Central memory CD4-positive, alpha-beta T cell (primary cell): ENCODE measurements around the gene PTPDC1.

Experiments used
- DNase-seq: peaks from one replicate; pipeline ENCODE4 v3.0.0; 2022
- total RNA-seq, 3 experiments: gene quantifications; one replicate each; lab custom pipeline; 2026; lab: John Stamatoyannopoulos, UW

The PTPDC1 gene, protein sequence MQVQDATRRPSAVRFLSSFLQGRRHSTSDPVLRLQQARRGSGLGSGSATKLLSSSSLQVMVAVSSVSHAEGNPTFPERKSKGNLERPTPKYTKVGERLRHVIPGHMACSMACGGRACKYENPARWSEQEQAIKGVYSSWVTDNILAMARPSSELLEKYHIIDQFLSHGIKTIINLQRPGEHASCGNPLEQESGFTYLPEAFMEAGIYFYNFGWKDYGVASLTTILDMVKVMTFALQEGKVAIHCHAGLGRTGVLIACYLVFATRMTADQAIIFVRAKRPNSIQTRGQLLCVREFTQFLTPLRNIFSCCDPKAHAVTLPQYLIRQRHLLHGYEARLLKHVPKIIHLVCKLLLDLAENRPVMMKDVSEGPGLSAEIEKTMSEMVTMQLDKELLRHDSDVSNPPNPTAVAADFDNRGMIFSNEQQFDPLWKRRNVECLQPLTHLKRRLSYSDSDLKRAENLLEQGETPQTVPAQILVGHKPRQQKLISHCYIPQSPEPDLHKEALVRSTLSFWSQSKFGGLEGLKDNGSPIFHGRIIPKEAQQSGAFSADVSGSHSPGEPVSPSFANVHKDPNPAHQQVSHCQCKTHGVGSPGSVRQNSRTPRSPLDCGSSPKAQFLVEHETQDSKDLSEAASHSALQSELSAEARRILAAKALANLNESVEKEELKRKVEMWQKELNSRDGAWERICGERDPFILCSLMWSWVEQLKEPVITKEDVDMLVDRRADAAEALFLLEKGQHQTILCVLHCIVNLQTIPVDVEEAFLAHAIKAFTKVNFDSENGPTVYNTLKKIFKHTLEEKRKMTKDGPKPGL
- 12.2 to 17.9 (median 15.9) reads per million in 3 experiments for total RNA-seq

DNA sequence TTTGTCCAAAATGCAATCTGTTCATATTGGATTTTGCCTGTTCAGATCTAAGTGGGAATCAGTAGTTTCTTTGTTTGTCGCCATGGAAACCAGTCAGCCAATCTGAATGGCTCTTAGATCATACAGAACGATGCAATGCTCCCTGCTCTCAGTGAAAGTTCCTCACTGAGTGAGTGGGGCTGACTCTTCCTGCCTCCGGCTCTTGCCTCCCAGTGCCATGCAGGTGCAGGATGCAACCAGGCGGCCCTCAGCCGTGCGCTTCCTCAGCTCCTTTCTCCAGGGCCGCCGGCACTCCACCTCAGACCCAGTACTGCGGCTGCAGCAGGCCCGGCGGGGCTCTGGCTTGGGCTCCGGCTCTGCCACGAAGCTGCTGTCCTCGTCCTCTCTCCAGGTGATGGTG is at the start of gene PTPDC1:
TSS of gene PTPDC1 (plus strand) at position 151 of the 400 bp plus-strand sequence. CDS start at position 218, 67 bp downstream.
- no peak for DNase-seq

DNA sequence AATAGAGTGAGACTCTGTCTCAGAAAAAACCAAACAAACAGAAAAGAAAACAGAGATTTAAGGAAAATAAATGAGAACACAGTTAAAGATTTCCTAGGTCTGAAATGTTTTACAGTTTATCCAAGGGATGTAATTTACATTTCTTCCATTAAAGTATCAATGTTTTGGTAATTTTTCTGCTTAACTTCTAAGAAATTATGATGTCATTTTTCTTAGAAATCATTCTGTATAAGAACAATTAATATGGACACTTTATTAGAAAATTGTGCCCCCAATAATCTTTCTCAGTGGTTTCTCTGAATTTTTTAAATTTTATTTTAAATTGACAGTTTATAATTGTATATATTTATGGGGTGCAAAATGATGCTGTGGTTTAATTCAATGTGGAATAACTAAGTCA is 49.8 kb upstream of the PTPDC1 start:
- DNase-seq, result no peak

DNA sequence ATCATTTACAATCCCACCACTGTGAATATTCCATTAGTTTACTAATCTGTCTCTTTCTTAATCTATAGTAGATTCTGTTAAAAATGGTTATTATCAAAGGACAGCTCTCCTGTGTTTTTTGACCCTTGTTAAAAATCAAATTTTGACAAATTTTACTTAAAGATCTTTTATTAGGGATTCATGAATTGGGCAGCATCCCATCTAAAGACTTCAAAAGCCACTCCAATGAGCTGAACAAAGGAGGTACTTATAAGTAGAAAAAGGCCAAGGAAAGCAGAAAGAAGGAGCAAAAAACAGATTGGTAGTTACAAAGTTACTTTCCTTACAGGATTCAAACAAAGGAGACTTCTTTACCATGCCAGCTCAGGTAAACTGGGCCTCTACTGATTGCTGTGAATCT is 44.5 kb upstream of the PTPDC1 start:
- DNase-seq, result no peak

DNA sequence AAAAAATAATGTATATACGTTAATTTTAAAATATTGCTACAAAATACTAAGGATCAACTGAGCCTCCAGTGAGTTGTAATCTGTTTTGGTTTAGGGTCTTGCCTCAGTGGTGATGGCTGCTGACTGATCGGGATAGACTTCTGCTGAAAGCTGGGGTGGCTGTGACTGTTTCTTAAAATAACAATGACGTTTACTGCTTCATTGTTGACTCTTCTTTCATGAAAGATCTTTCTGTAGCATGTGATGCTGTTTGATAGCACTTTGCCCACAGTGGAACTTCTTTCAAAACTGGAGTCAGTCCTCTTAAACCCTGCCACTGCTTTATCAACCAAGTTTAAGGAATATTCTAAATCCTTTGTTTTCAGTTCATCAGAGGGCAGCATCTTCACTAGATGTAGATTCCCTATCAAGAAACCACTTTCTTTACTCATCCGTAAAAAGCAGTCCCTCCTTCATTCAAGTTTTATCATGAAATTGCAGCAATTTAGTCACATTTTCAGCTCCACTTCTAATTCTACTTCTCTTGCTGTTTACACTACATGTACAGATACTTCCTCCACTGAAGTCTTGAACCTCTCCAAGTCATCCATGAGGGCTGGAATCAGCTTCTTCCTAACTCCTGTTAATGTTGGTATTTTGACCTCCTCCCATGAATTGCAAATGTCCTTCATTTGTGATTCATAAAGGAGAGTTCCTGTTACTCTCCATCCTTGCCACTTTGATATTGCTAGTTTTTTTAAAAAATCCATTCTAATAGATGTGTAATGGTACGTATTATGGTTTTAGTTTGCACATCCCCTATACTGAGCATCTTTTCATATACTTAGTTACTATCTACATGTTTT is 41.5 kb upstream of the PTPDC1 start:
- no peak for DNase-seq

DNA sequence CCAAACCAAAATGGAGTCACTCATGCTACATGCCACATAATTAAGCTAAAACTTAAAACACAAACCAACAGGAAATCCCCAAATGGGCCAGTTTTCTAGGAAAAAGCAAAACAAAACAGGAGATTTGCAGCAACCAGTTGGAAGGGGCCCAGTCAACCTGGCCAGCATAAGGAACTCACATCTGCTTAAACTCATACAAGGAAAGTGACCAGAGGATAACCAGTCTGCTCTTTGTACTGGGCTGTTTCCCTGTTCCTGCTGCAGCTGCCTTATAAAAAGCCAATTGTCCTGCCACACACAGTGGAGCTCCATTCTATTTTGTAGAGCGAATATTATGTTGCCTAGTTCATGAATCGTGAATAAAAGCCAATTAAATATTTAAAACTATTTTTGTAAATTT is 29.5 kb upstream of the PTPDC1 start:
- no peak for DNase-seq

DNA sequence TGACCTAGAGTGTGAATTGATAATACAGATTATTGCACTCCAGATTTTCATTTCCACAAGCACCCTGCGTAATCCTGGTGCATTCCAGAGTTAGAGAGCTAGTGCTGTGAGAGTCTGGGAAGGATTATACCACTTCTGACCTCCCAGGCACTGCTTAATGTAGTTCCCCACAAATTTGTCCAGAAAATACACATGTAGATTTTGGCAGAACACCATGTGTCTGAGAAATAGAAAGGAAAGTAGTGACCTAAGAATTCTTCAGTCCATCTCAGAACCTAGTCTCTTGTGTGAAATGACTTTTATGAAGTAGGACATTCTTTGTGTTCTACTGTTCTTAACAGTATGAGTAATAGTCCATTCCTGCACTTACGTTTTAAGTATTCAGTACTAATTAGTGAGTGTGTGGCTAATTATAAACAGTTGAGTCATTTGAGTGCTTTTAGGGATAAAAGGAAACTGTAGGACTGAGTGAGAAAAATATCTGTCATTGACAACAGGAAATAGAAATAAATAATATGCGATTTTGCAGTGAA is 27.8 kb upstream of the PTPDC1 start:
- DNase-seq, result no peak

DNA sequence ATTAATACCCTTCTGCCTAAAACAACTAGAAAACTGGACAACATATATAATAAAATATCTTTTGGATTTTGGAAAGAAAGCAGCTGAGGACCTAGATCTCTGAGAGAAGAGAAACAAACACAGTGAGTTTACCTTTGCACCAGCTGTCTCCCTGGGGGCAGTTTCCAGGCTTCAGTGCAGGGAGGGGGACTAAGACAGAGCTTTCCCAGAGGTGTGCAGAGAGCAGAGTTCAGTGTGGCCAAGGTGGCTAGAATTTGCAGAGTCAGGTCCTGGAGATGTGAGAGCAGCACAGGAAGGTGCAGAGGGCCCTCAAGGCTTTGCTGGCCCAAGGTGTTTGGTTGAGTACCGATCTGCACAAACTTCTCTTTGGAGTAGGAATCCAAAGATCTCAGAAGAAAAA is 26.3 kb upstream of the PTPDC1 start:
- DNase-seq, result no peak

DNA sequence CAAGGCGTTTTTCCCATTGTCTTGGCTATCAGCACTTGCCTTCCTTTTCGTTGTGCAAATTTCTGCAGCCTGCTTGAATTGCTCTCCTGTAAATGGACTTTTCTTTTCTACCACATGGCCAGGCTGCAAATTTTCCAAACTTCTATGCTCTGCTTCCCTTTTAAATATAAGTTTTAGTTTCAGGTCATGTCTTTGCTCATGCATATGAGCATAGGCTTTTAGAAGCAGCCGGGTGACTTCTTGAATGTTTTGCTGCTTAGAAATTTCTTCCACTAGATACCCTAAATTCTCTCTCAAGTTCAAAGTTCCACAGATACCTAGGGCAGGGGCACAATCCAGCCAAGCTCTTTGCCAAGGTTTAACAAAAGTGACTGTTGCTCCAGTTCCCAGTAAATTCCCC is 22.4 kb upstream of the PTPDC1 start:
- DNase-seq, result no peak

DNA sequence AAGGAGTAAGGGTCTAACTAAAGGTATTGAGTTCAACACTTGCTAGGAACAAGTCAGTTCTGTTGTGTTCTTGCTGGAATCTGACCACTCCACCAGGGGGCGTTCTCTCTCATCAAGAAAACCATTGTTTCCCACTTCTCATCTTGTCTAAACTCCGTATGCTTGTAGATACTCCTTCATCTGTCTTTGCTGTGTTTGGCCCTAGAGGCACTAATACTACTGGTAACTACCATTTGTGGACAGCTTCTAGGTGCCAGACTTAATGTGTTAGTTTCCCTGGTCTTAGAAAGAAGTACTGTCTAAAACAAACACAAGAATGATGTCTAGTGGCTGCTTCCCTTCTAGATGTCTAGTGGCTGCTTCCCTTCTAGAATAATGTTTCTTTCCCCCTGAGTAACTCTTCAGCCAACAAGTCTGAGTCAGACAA is 18.7 kb upstream of the PTPDC1 start:
- DNase-seq, result peak; percentile 58

DNA sequence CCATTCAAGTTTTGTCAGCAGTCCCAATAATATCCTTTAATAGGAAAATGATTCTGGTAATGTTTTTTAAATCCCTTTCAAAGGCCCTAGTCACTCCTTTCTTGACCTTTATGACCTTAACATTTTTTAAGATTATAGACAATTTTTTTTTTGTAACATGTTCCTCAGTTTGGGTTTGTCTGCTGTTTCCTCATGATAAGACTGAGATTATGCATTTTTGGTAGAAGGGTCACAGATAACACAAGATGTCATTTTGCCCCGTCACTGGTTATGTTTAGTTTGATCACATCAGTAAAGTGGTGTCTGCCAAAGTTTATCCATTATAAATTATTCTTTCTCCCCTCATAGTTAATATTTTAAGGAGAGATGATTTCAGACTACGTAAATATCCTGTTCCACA is 16.0 kb upstream of the PTPDC1 start:
- no peak for DNase-seq

DNA sequence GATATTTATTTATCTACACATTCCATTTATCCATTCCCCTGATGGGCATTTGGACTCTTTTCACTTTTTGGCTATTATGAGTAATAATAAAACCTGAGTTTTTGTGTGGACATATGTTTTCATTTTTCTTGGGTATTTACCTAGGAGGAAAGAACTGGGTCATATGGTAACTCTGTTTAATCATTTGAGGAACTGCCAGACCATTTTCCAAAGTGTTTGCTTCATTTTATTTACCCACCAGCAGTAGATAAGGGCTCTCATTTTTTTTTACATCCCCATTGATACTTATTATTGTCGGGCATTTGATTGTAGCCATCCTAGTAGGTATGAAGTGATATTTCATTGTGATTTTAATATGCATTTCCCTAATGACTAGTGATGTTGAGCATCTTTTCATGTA is 7.7 kb upstream of the PTPDC1 start:
- DNase-seq, result no peak

DNA sequence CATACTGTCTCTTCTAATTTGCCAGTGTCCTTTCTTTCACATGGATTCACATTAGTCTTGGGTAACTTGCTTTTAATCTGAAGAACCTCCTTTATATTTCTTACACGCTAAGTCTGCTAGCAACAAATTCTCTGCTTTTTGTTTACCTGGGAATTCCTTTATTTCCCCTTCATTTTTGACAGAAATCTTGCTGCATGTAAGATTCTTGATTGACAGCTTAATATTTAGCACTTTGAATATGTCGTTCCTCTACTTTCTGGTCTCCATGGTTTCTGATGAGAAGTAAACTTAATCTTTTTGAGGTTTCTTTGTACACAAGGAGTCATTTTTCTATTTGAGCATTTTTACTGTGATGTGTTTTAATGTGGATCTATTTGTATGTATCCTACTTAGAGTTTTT is 6.2 kb upstream of the PTPDC1 start:
- no peak for DNase-seq

DNA sequence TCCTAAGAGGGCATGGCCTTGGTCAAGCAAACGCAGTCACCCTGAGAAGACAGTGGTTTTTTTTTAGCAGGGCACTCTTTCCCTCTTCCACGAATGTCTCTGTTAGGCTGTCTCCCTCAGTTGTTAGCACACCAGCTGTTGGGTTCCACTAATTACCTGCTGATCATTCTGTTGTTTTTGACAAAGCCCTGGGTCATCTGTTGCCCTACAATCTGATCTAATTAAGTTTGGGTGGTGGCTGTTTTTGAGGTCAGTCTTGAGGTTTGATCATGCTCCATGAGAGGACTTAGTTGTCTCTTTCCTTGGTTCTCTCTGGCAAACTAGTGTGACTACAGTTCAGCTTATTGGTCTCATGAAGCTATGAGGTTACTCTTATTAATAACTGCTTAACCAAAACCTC is 5.0 kb upstream of the PTPDC1 start:
- DNase-seq, result no peak

DNA sequence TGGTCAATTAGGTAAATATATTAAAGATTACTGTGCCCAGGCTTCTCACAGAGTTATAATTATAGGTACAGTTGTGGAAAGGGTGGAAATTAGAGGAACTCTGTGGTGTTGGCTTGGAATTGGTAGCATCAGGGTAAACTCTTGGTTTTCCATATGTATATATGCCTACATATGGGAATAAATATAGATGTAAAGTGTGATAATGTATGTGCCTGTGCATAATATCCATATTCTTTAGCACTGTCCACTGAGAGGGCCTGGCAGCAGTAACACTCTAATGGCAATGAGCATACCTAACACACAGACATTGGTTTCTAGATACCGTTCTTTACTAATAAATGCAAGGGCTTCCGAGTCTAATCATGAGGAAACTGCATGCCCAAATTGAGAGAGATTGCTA is 4.0 kb upstream of the PTPDC1 start:
- no peak for DNase-seq

DNA sequence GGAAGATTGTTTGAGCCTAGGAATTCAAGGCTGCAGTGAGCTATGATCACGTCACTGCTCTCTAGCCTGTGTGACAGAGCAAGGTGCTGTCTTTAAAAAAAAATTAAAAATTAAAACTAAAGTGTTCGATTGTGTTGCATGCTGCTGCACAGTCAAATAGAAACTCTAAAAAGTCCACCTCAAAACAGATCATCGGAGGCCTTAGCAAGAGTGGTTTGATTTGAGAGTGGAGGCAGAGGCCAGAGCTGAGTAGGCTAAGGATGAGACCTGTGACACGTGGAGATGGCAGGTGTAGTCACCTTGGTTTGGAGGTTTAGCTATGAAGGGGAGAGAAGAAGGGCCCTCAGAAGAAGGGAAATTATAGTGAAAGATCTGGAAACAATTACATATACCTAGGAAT is 2.8 kb upstream of the PTPDC1 start:
- no peak for DNase-seq

DNA sequence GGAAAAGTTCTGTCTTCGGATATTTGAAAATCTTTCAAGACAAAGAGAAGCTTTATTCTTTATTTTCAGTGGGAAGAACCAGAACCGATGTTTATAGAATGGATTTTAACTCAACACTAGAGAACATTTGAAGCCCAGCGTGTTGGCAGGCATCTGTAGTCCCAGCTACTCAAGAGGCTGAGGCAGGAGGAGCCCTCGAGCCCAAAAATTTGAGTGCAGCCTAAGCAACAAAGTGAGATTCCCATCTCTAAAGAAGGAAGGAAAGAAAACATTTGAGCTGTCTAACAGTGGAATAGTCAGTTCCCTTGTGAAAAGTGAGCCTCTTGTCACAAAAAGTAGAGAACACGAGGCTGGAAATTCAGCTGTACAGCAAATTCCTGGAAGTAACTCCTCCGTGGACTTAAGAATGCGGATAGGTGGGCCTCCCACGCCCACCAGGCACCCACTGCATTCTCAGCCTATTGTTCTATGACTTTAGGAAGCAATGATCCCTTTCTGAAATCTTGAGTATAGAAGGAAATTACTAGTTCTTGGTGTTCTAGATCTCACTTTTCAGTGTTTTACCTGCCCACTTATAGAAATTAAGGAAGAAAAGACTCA is 2.3 kb upstream of the PTPDC1 start:
- no peak for DNase-seq

DNA sequence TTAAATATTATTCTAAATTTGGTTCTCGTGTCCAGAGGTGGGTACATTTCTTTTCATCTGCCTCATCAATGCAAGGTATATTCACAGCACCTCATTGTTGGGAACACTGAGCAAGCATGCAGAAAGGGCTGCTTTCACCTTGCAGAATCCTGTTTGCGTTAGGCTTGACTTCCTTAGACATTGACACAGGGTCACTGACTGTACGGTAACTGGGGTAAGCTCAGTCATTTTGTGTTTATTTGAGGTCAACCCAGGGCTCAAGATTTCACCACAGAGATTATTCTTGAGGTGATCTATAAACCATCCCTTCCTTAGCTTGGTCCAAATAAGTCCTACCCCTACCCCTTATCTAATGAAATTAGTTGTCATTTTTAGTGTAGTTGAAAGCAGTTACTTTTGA is 1.7 kb upstream of the PTPDC1 start:
- DNase-seq, result no peak

DNA sequence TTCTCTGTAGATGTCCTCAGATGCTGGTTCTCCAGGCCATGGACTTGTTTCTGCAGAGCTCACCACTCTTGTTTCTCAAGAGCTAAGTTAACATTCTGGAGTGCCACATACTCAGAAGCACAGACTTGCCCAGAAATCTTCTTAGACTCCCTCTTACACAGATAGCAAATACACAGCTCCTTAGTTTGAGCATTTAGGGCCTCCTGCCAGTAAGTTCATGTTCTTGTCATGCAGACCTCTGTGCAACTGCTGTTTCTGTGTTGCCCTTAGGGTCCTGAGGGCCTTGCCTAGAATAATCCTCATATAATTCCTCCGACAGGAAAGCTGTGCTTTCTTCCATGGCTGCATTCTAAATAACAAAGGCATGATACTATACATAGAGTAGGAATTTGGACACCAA is 1.3 kb upstream of the PTPDC1 start:
- no peak for DNase-seq

DNA sequence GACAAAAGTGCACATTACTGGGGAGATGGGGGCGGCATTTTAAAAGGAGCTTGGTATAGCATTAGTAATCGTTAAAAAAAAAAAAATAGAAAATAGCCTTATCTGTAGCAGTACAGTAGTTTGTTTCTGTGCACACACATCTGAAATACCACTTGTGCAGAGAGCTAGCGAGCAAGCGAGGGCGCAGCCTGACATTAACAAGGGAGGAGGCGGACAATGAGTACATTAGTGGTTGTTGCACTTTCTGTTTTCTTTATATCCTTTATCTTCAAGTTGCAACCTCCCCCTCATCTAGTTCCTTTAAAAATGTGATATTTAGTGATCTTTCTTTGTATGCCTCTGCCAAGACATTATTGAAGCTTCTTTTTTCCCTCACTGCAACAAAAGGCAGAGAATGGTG is 880 bp upstream of the PTPDC1 start:
- no peak for DNase-seq

DNA sequence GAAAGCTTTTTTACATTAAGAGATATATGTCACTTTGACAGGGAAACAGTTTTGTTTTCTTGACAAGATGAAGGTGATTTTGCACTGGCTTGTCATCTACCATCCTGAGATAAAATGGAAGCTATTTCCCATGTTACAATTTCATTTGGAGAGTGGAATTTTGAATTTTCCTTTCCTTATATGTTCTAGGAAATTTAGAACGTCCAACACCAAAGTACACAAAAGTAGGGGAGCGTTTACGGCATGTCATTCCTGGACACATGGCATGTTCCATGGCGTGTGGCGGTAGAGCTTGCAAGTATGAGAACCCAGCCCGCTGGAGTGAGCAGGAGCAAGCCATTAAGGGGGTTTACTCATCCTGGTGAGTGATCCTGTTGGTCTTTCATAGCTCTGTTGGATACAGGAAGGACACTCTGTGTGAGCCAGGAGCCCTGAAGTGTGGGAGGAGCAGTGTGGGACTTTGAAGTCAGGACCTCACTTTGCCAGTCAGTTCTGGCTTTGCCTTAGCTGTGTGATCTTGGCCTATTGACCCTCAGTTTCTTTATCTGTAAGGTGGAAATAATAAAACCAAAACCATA is 887 bp downstream of the PTPDC1 start:
- DNase-seq, result no peak

DNA sequence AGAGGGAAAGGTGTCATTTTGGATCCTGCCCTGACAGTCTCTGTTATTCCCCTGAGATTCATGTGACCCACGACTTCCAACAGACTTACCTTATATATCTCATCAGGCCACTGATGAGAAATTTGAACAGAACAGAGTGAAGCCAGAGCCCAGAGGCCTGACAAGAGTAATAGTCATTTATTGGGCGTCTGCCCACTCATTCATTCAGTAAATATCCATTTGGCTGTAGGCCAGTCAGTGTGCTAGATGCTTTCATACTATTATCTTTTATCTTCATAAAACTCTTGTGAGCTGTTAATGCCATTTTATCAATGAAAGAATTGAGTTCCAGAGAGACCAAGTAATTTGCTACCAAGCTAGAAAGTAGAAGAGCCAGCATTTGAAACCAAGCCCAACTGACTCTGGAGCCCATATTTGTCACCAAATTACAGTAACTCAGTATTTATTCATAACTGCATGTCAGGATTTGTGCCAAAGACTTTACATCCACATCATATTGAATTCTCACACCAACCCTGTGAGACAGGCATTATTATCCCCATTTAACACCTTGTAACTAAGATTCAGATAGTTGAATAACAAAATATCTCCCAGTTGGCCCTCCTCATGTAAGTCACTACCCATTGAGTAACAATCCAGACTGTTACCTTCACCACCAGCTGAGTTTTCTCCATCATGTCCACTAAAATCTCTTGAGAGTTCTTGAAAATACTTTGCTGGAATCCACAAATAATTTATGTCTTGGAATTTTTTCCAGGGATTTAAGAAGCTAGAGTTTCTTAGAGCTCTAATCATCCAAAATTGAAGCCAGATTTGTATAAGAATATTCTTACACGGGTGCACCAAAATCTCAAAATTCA is 2.5 kb downstream of the PTPDC1 start:
- DNase-seq, result no peak
